H1 (cell line): ENCODE results near the gene KRT76. TPM values are rescaled to one million over a fixed set of nuclear protein-coding genes. Genes with fewer than 3 reads are reported as not detected.

ENCODE experiments used
- CTCF ChIA-PET: fragments of 300-600 bp; sonication (Branson Sonifier 250); formaldehyde crosslinking; loops from one replicate; lab custom pipeline; 2021; ENCODE audit not compliant: partially characterized antibody; lab: Charles Lee
- POLR2A ChIA-PET: fragments of 300-600 bp; sonication (Branson Sonifier 250); formaldehyde crosslinking; loops from one replicate; lab custom pipeline; 2021; ENCODE audit warnings: inconsistent platforms; ENCODE audit not compliant: partially characterized antibody; lab: Charles Lee
- DNase-seq, 2 experiments: peaks; one replicate each; pipeline versions ENCODE4 v3.0.0 to v3.0.0-alpha.2; 2010 to 2022; ENCODE audit warnings: low spot score in 2 of 2, low read depth in 1 of 2, mixed read lengths in 1 of 2
- FAIRE-seq: peaks from 2 replicates; lab custom pipeline; 2011; peaks lifted over from hg19 to GRCh38; lab: Jason Lieb, UNC
- H2AFZ ChIP-seq: 2 replicates; pipeline ENCODE4 v1.8.1; 2012; ENCODE audit warnings: low read length, inconsistent platforms
- H2AK5ac ChIP-seq: 2 replicates; pipeline ENCODE4 v1.6.1; 2013; ENCODE audit warnings: low read depth, low read length
- H2BK120ac ChIP-seq: replicated peaks from 2 replicates; pipeline ENCODE3; 2013; ENCODE audit warnings: low read depth, low read length, inconsistent platforms
- H2BK12ac ChIP-seq: 2 replicates; pipeline ENCODE4 v1.6.1; 2013; ENCODE audit warnings: low read depth, low read length
- H2BK15ac ChIP-seq: 2 replicates; pipeline ENCODE4 v1.6.1; 2013; ENCODE audit warnings: low read length
- H2BK20ac ChIP-seq: 2 replicates; pipeline ENCODE4 v1.6.1; 2013; ENCODE audit warnings: low read length
- H2BK5ac ChIP-seq: 2 replicates; pipeline ENCODE4 v1.6.1; 2013; ENCODE audit warnings: low read depth, low read length
- H3K14ac ChIP-seq: 2 replicates; pipeline ENCODE4 v1.6.1; 2013; ENCODE audit warnings: inconsistent platforms; ENCODE audit not compliant: insufficient read length
- H3K18ac ChIP-seq: 2 replicates; pipeline ENCODE4 v1.6.1; 2013; ENCODE audit warnings: low read length; ENCODE audit errors: extremely low read depth
- H3K23ac ChIP-seq: 2 replicates; pipeline ENCODE4 v1.6.1; 2013; ENCODE audit warnings: inconsistent platforms; ENCODE audit not compliant: insufficient read length
- H3K23me2 ChIP-seq: 2 replicates; pipeline ENCODE4 v1.6.1; 2013; ENCODE audit warnings: low read depth, low read length
- H3K27ac ChIP-seq: 2 replicates; pipeline ENCODE4 v1.6.1; 2011; ENCODE audit warnings: low read depth, low read length, inconsistent platforms
- H3K27me3 ChIP-seq, 4 experiments: replicated peaks in 1 of 4; 1 replicate in 1 of 4; 2 replicates in 3 of 4; pipeline versions ENCODE4 v1.6.1 to v1.8.1; 2011 to 2013; ENCODE audit warnings: low read length in 3 of 4, mild to moderate bottlenecking in 3 of 4, inconsistent platforms in 2 of 4, mixed read lengths in 2 of 4, moderate library complexity in 1 of 4; ENCODE audit not compliant: control insufficient read depth in 3 of 4, insufficient read depth in 3 of 4; ENCODE audit errors: extremely low read depth in 1 of 4
- H3K36me3 ChIP-seq, 4 experiments: 2 replicates each; pipeline versions ENCODE4 v1.6.1 to v1.8.1; 2011 to 2013; ENCODE audit warnings: mild to moderate bottlenecking in 4 of 4, low read length in 3 of 4, moderate library complexity in 2 of 4, control low read depth in 1 of 4, inconsistent platforms in 1 of 4; ENCODE audit not compliant: insufficient read depth in 4 of 4, control insufficient read depth in 2 of 4
- H3K4ac ChIP-seq: replicated peaks from 2 replicates; pipeline ENCODE3; 2013; ENCODE audit warnings: low read length, low read depth, mixed read lengths, inconsistent platforms; ENCODE audit not compliant: insufficient read length
- H3K4me1 ChIP-seq, 4 experiments: replicated peaks in 1 of 4; 1 replicate in 1 of 4; 2 replicates in 3 of 4; pipeline versions ENCODE4 v1.6.1 to v1.8.1; 2011 to 2013; ENCODE audit warnings: low read length in 3 of 4, inconsistent platforms in 2 of 4, mixed read lengths in 1 of 4; ENCODE audit not compliant: insufficient read depth in 4 of 4, control insufficient read depth in 3 of 4
- H3K4me2 ChIP-seq, 2 experiments: 2 replicates each; pipeline versions ENCODE4 v1.6.1 to v1.8.1; 2011 to 2013; ENCODE audit warnings: low read depth in 2 of 2, low read length in 2 of 2, control low read depth in 1 of 2, inconsistent platforms in 1 of 2, mild to moderate bottlenecking in 1 of 2; ENCODE audit not compliant: insufficient read depth in 1 of 2
- H3K4me3 ChIP-seq, 4 experiments: fragments of 200-600, 300-600 bp in 1 of 4; sonication (generic), shearing (Covaris generic), sonication (Bioruptor Twin) in 1 of 4; 2 replicates each; pipeline versions ENCODE4 v1.5.1 to v1.8.1; 2011 to 2016; ENCODE audit warnings: low read length in 4 of 4, low read depth in 3 of 4, control low read depth in 2 of 4, inconsistent platforms in 2 of 4, mild to moderate bottlenecking in 2 of 4, mixed read lengths in 1 of 4, moderate library complexity in 1 of 4; ENCODE audit not compliant: insufficient read depth in 2 of 4; ENCODE audit errors: extremely low read depth in 1 of 4
- H3K56ac ChIP-seq: replicated peaks from 2 replicates; pipeline ENCODE3; 2013; ENCODE audit warnings: low read depth, mild to moderate bottlenecking, mixed read lengths, low read length, inconsistent platforms; ENCODE audit not compliant: insufficient read length
- H3K79me1 ChIP-seq: 2 replicates; pipeline ENCODE4 v1.6.1; 2013; ENCODE audit warnings: low read depth, low read length, control low read depth
- H3K79me2 ChIP-seq, 2 experiments: 2 replicates each; pipeline versions ENCODE4 v1.6.1 to v1.8.1; 2012 to 2013; ENCODE audit warnings: low read length in 2 of 2, mild to moderate bottlenecking in 2 of 2, inconsistent platforms in 1 of 2; ENCODE audit not compliant: insufficient read depth in 2 of 2, control insufficient read depth in 1 of 2
- H3K9ac ChIP-seq, 4 experiments: replicated peaks in 1 of 4; 1 replicate in 1 of 4; 2 replicates in 3 of 4; pipeline versions ENCODE4 v1.6.1 to v1.8.1; 2011 to 2013; ENCODE audit warnings: low read depth in 3 of 4, low read length in 3 of 4, control low read depth in 2 of 4, mild to moderate bottlenecking in 2 of 4, moderate library complexity in 2 of 4, inconsistent platforms in 1 of 4; ENCODE audit errors: extremely low read depth in 1 of 4
- H3K9me3 ChIP-seq, 2 experiments: 2 replicates each; pipeline versions ENCODE4 v1.6.1 to v1.8.1; 2012 to 2013; ENCODE audit warnings: mild to moderate bottlenecking in 2 of 2, moderate library complexity in 2 of 2, control low read depth in 1 of 2, inconsistent platforms in 1 of 2, low read depth in 1 of 2, low read length in 1 of 2, mixed read lengths in 1 of 2; ENCODE audit not compliant: insufficient read depth in 2 of 2
- H4K20me1 ChIP-seq, 2 experiments: replicated peaks in 1 of 2; 2 replicates each; pipeline versions ENCODE3 to v1.8.1; 2011 to 2013; ENCODE audit warnings: inconsistent platforms in 2 of 2, low read length in 2 of 2, mild to moderate bottlenecking in 1 of 2; ENCODE audit not compliant: insufficient read depth in 2 of 2, control insufficient read depth in 1 of 2
- H4K5ac ChIP-seq: 2 replicates; pipeline ENCODE4 v1.6.1; 2013; ENCODE audit warnings: low read length, low read depth, mixed read lengths, inconsistent platforms; ENCODE audit not compliant: insufficient read length
- H4K8ac ChIP-seq: 2 replicates; pipeline ENCODE4 v1.8.0; 2013; ENCODE audit warnings: mild to moderate bottlenecking, moderate library complexity, low read length, inconsistent platforms; ENCODE audit not compliant: insufficient read depth; ENCODE audit errors: extremely low read depth
- H4K91ac ChIP-seq: replicated peaks from 2 replicates; pipeline ENCODE3; 2013; ENCODE audit warnings: low read length, mixed read lengths, inconsistent platforms; ENCODE audit not compliant: insufficient read length
- CTBP2 ChIP-seq: IDR thresholded peaks from 2 replicates; pipeline ENCODE4 v1.7.0; 2011; ENCODE audit warnings: borderline replicate concordance, mild to moderate bottlenecking, moderate library complexity, mixed read lengths, low read length; ENCODE audit not compliant: insufficient read depth, insufficient read length
- E2F6 ChIP-seq: IDR thresholded peaks from 2 replicates; pipeline ENCODE4 v1.6.1; 2012; ENCODE audit warnings: inconsistent platforms
- EGR1 ChIP-seq: IDR thresholded peaks from 2 replicates; pipeline ENCODE4 v1.6.1; 2011; ENCODE audit warnings: low read depth, low read length, borderline replicate concordance
- HDAC2 ChIP-seq, 2 experiments: fragments of 300-600 bp in 1 of 2; sonication (generic) in 1 of 2; IDR thresholded peaks; 2 replicates each; pipeline ENCODE4 v1.6.1; 2011 to 2012; ENCODE audit warnings: low read depth in 2 of 2, low read length in 2 of 2, mild to moderate bottlenecking in 2 of 2, moderate library complexity in 2 of 2, borderline replicate concordance in 1 of 2, inconsistent platforms in 1 of 2
- PHF8 ChIP-seq: fragments of 200-600 bp; sonication (generic); conservative IDR thresholded peaks from 2 replicates; pipeline ENCODE4 v1.7.1; 2012; ENCODE audit warnings: low read depth, mild to moderate bottlenecking, inconsistent platforms, low read length, moderate library complexity
- POLR2A ChIP-seq, 2 experiments: IDR thresholded peaks; 1 replicate in 1 of 2; 2 replicates in 1 of 2; pipeline ENCODE4 v1.6.1; 2011; ENCODE audit warnings: low read depth in 2 of 2, low read length in 2 of 2, mild to moderate bottlenecking in 2 of 2; ENCODE audit errors: control extremely low read depth in 1 of 2
- RXRA ChIP-seq: IDR thresholded peaks from 2 replicates; pipeline ENCODE4 v1.6.1; 2011; ENCODE audit warnings: low read depth, mild to moderate bottlenecking, low read length, moderate library complexity; ENCODE audit not compliant: insufficient read depth
- SIN3A ChIP-seq, 2 experiments: IDR thresholded peaks in 1 of 2; conservative IDR thresholded peaks in 1 of 2; 2 replicates each; pipeline ENCODE4 v1.6.1; 2011 to 2012; ENCODE audit warnings: low read length in 2 of 2, improper control_type of control experiment in 1 of 2, low read depth in 1 of 2, mild to moderate bottlenecking in 1 of 2
- SP4 ChIP-seq: IDR thresholded peaks from 2 replicates; pipeline ENCODE4 v1.6.1; 2012; ENCODE audit warnings: low read length, inconsistent platforms
- TAF1 ChIP-seq: IDR thresholded peaks from 2 replicates; pipeline ENCODE4 v1.6.1; 2011; ENCODE audit warnings: mild to moderate bottlenecking, low read depth, low read length
- TCF12 ChIP-seq: IDR thresholded peaks from 2 replicates; pipeline ENCODE4 v1.6.1; 2011; ENCODE audit warnings: low read depth, mild to moderate bottlenecking, low read length
- WGBS, 2 experiments: shearing (Covaris generic) in 1 of 2; methylation state at CpG; one replicate each; pipeline versions ENCODE4 v1.1.6 to v1.1.7; 2013 to 2015; ENCODE audit warnings: low lambda C conversion rate in 2 of 2, mixed read lengths in 2 of 2, inconsistent platforms in 1 of 2, low coverage in 1 of 2, missing lambda C conversion rate in 1 of 2; ENCODE audit not compliant: insufficient replicate concordance in 2 of 2, insufficient coverage in 1 of 2, insufficient read length in 1 of 2; ENCODE audit errors: extremely low coverage in 1 of 2, missing lambda C conversion rate in 1 of 2; 5-methylcytosine and 5-hydroxymethylcytosine counted together
- polyA plus RNA-seq, 7 experiments: library from polyadenylated mRNA; depleted of rRNA in 3 of 7; stranded (reverse) in 5 of 7; unstranded in 2 of 7; fragments of >200 nt in 5 of 7; fragments of 200-250 nt in 2 of 7; gene quantifications; 1 replicate in 5 of 7; 2 replicates in 1 of 7; 4 replicates in 1 of 7; pipeline versions ENCODE4 v1.2.1 to v1.2.3, GENCODE V29; 2011 to 2013; ENCODE audit warnings: missing spikeins in 2 of 7, mixed read lengths in 2 of 7
- total RNA-seq: library from RNA; stranded (reverse); fragmentation: NEBNext Ultra II Directional; extraction: Animal tissue kit (Norgen Biotek cat#: 25700); gene quantifications from 2 replicates; pipeline ENCODE4 v1.2.1, GENCODE V29; 2021

KRT76 gene
- total and polyA plus RNA-seq, 2 of the 8 experiments (the other 6 are each of a cell fraction or from before 2014, with no cell fraction given), result not detected

DNA sequence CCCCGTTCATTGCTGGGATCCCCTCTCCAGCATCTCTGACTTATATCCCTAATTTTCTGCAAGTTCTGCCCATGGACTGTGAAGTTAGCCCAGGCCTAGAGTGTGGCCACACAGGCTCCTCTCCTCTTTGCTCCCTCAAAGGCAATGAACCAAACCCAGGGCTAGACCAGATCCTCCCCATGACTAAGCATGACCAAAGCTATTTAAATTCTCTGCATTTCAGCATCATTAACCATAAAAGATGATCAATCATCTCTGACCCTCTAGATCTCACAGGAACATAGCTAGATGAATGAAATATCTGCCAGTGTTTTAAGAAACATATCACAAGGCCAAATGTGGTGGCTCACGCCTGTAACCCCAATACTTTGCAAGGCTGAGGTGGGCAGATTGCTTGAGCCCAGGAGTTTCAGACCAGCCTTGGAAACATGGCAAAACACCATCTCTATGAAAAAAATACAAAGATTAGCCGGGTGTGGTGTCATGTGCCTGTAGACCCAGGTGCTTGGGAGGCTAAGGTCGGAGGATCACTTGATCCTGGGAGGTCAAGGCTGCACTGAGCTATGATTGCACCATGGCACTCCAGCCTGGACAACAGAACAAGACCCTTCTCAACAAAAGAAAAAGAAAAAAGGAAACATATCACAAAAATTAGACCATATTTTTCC, 21.0 kb upstream of the KRT76 start:
- Histone ChIP-seq H2BK20ac (no peak overlapping the region), H3K36me3 (no peaks in the 10 kb centered on the region), H3K4me3 (no peak overlapping the region), H3K9me3 (no peaks in the 10 kb centered on the region; a peak in 1 of 4 replicates)
- TF ChIP-seq E2F6, result no peak
- TF ChIP-seq SP4, result no peak
- no peak for TF ChIP-seq SIN3A (conservative IDR thresholded peaks at IDR 0.05 in 1 of 2, IDR thresholded peaks at IDR 0.05 in 1 of 2; ENCODE audit: low read depth in 1 of 2, low read length in 2 of 2)
- no peak for TF ChIP-seq PHF8
- TF ChIP-seq POLR2A (IDR thresholded peaks at IDR 0.05; ENCODE audit: control extremely low read depth in 1 of 2, low read depth in 2 of 2, low read length in 2 of 2), result no peak
- no peak for TF ChIP-seq HDAC2 (IDR thresholded peaks at IDR 0.05; ENCODE audit: borderline replicate concordance in 1 of 2, low read depth in 2 of 2, low read length in 2 of 2)
- no peak for TF ChIP-seq RXRA
- TF ChIP-seq CTBP2, result no peak
- TF ChIP-seq TCF12, result no peak
- no peak for TF ChIP-seq TAF1
- TF ChIP-seq EGR1, result no peak
- TF ChIP-seq, all 59 proteins: peak for 0
- Histone ChIP-seq H3K9ac (no peak overlapping the region), H2BK12ac (no peak overlapping the region), H4K91ac (no peak overlapping the region), H3K27ac (no peak overlapping the region), H3K4me2 (no peak overlapping the region), H3K79me2 (no peaks in the 10 kb centered on the region), H2BK5ac (no peak overlapping the region), H3K14ac (no peak overlapping the region), H3K23me2 (peaks cover 1% of the 10 kb centered on the region; the same call in 1 of the 2 replicates), H3K79me1 (no peaks in the 10 kb centered on the region), H2AFZ (no peak overlapping the region), H4K20me1 (no peaks in the 10 kb centered on the region), H2BK15ac (no peak overlapping the region), H3K56ac (no peak overlapping the region), H3K4ac (no peak overlapping the region), H3K27me3 (no peaks in the 10 kb centered on the region), H3K23ac (no peak overlapping the region), H2AK5ac (no peak overlapping the region), H2BK120ac (no peak overlapping the region), H4K8ac (no peak overlapping the region), H4K5ac (no peak overlapping the region), H3K18ac (no peak overlapping the region), H3K4me1 (peaks cover 0 to 11% (median 2%) of the 10 kb centered on the region in 4 experiments; a peak in 3 of 7 replicates)
- WGBS, 2 experiments, result 90% methylated on average over 4 of the region's 4 CpGs; no CpG with 5 or more reads in 1 of the 2 experiments
- DNase-seq (no peak), FAIRE-seq (no peak)
- ChIA-PET CTCF (interaction anchor here (0.8 to 1.9 kb wide), 2 partner anchors 15 to 27 kb away, joined by 3 to 4 read pairs; no protein-coding TSS in a partner anchor), POLR2A (interaction anchor here (1.2 kb wide), 1 partner anchor 18 kb away, joined by 3 read pairs; no protein-coding TSS in a partner anchor)
